PC-3 (cell line): ENCODE results near the gene TP53RK. TPM values are rescaled to one million over a fixed set of nuclear protein-coding genes. Genes with fewer than 3 reads are reported as not detected.

Experiments used
- ATAC-seq: fragments of 200-7000 bp; cut with Tn5 transposase; 2 replicates; pipeline ENCODE4 v1.9.1; 2020; ENCODE audit warnings: mild to moderate bottlenecking, moderate library complexity
- BruUV-seq: library from RNA; stranded (reverse); fragments of 400-500 nt; replicated peaks from 2 replicates; lab custom pipeline; 2021; lab: Mats Ljungman, UMichigan
- CTCF ChIA-PET: fragments of 300-600 bp; sonication (Branson Sonifier 250); formaldehyde crosslinking; loops from one replicate; lab custom pipeline; 2022; ENCODE audit warnings: antibody characterized with exemption; lab: Charles Lee
- POLR2A ChIA-PET: fragments of 300-600 bp; sonication (Branson Sonifier 250); formaldehyde crosslinking; loops from one replicate; lab custom pipeline; 2022; ENCODE audit warnings: antibody characterized with exemption; ENCODE audit not compliant: unreplicated experiment; lab: Charles Lee
- DNase-seq: peaks from one replicate; pipeline ENCODE4 v3.0.0-alpha.2; 2015
- H2AFZ ChIP-seq: fragments of 300-600 bp; sonication (generic); 2 replicates; pipeline ENCODE4 v1.6.0; 2016; ENCODE audit warnings: antibody characterized with exemption, low read length
- H3F3A ChIP-seq: fragments of 300-600 bp; sonication (generic); one replicate; pipeline ENCODE4 v1.6.0; 2017; ENCODE audit warnings: antibody characterized with exemption, low read length, control low read depth, mild to moderate bottlenecking; ENCODE audit not compliant: unreplicated experiment
- H3K27ac ChIP-seq: fragments of 300-600 bp; sonication (generic); 2 replicates; pipeline ENCODE4 v1.5.1; 2016; ENCODE audit warnings: mild to moderate bottlenecking, low read length
- H3K27me3 ChIP-seq: fragments of 300-600 bp; sonication (generic); 2 replicates; pipeline ENCODE4 v1.6.1; 2016; ENCODE audit warnings: low read length, mixed read lengths
- H3K36me3 ChIP-seq: fragments of 300-600 bp; sonication (generic); 2 replicates; pipeline ENCODE4 v1.6.1; 2016; ENCODE audit warnings: low read depth, mixed run types, low read length, mixed read lengths
- H3K4me1 ChIP-seq: fragments of 300-600 bp; sonication (generic); 2 replicates; pipeline ENCODE4 v1.5.1; 2016; ENCODE audit warnings: low read length; ENCODE audit not compliant: insufficient read depth
- H3K4me2 ChIP-seq: fragments of 300-600 bp; sonication (generic); 2 replicates; pipeline ENCODE4 v1.6.0; 2016; ENCODE audit warnings: low read length
- H3K4me3 ChIP-seq: fragments of 300-600 bp; sonication (generic); 2 replicates; pipeline ENCODE4 v1.5.1; 2016; ENCODE audit warnings: mild to moderate bottlenecking, low read length, mixed read lengths
- H3K79me2 ChIP-seq: fragments of 300-600 bp; sonication (generic); 2 replicates; pipeline ENCODE4 v1.6.1; 2017; ENCODE audit warnings: low read length, mixed read lengths
- H3K9ac ChIP-seq: fragments of 300-600 bp; sonication (generic); 2 replicates; pipeline ENCODE4 v1.6.0; 2016; ENCODE audit warnings: mild to moderate bottlenecking, low read length
- H3K9me2 ChIP-seq: fragments of 300-600 bp; sonication (generic); replicated peaks from 2 replicates; pipeline ENCODE4 v1.6.1; 2016; ENCODE audit warnings: mixed run types, low read length, mixed read lengths
- H3K9me3 ChIP-seq: fragments of 300-600 bp; sonication (generic); 2 replicates; pipeline ENCODE4 v1.6.1; 2016; ENCODE audit warnings: low read length, mixed read lengths
- H4K20me1 ChIP-seq: fragments of 300-600 bp; sonication (generic); 2 replicates; pipeline ENCODE4 v1.6.1; 2016; ENCODE audit warnings: low read length, mixed read lengths
- EZH2 ChIP-seq: fragments of 300-600 bp; sonication (generic); IDR thresholded peaks from one replicate; pipeline ENCODE4 v1.6.1; 2017; ENCODE audit warnings: antibody characterized with exemption, mild to moderate bottlenecking, low read length; ENCODE audit not compliant: unreplicated experiment
- EZH2phosphoT487 ChIP-seq: fragments of 300-600 bp; sonication (generic); IDR thresholded peaks from 2 replicates; pipeline ENCODE4 v1.6.1; 2018; ENCODE audit warnings: mild to moderate bottlenecking, antibody characterized with exemption, low read length, borderline replicate concordance
- intact Hi-C: fragments of 100-400 bp; cut with micrococcal nuclease; formaldehyde crosslinking; loops from 2 replicates; pipeline ENCODE4 v1.9.0; 2023
- total RNA-seq: library from RNA; depleted of rRNA; stranded (reverse); fragments of >200 nt; gene quantifications from 2 replicates; pipeline ENCODE4 v1.2.3, GENCODE V29; 2014
- TF ChIP-seq, protein P1 (sequence below): fragments of 300-600 bp; sonication (generic); conservative IDR thresholded peaks from 2 replicates; pipeline ENCODE4 v1.5.1; 2017; ENCODE audit warnings: antibody characterized with exemption, low read depth, mild to moderate bottlenecking, low read length

Gene TP53RK
- total RNA-seq, 1 experiment from 2014 or later, result 41.4 TPM

DNA sequence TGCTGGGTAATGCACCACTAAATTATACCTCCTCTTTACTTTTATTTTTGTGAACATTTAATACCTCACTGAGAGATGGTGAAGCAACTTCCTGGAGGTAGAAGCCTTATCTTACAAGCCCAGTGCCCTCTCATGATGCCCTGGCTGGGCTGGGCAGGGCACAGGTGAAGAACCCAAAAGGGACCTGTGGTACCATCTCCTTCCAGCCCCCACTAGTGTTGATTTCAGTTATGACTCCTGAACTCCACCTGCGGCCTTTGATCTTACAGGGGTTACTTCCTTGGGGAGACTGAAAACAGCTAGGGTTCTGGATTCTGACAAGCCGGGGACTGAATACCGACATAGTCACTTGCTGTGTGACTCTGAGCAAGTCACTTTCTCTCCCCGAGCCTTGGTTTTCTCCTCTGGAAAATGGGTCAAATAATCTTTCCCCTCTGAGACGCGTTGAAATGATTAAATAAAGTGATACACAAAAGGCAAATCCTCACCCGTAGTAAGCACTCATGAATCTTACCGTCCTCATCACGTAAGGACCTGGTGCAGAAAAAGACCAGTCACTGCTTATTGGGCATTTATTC, 39.2 kb downstream of the TP53RK start:
- Histone ChIP-seq H3K36me3 (no peaks in the 10 kb centered on the region), H3K9me3 (no peaks in the 10 kb centered on the region), H3K4me1 (no peaks in the 10 kb centered on the region), H3F3A (no peaks in the 10 kb centered on the region), H3K4me3 (no peak overlapping the region), H3K9me2 (no peaks in the 10 kb centered on the region), H4K20me1 (no peaks in the 10 kb centered on the region), H3K79me2 (no peaks in the 10 kb centered on the region), H3K27ac (no peak overlapping the region), H3K4me2 (no peak overlapping the region), H3K27me3 (peaks cover 30% of the 10 kb centered on the region), H3K9ac (no peak overlapping the region), H2AFZ (no peak overlapping the region)
- TF ChIP-seq EZH2phosphoT487 (no peak), EZH2 (no peak)
- TF ChIP-seq, protein P1, sequence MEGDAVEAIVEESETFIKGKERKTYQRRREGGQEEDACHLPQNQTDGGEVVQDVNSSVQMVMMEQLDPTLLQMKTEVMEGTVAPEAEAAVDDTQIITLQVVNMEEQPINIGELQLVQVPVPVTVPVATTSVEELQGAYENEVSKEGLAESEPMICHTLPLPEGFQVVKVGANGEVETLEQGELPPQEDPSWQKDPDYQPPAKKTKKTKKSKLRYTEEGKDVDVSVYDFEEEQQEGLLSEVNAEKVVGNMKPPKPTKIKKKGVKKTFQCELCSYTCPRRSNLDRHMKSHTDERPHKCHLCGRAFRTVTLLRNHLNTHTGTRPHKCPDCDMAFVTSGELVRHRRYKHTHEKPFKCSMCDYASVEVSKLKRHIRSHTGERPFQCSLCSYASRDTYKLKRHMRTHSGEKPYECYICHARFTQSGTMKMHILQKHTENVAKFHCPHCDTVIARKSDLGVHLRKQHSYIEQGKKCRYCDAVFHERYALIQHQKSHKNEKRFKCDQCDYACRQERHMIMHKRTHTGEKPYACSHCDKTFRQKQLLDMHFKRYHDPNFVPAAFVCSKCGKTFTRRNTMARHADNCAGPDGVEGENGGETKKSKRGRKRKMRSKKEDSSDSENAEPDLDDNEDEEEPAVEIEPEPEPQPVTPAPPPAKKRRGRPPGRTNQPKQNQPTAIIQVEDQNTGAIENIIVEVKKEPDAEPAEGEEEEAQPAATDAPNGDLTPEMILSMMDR, result no peak
- POLR2A ChIA-PET, result no interaction called here
- DNase-seq, result no peak
- no TSS peak for BruUV-seq
- CTCF ChIA-PET, result no interaction called here
- intact Hi-C loops, result no loop called here
- ATAC-seq, result no peak

DNA sequence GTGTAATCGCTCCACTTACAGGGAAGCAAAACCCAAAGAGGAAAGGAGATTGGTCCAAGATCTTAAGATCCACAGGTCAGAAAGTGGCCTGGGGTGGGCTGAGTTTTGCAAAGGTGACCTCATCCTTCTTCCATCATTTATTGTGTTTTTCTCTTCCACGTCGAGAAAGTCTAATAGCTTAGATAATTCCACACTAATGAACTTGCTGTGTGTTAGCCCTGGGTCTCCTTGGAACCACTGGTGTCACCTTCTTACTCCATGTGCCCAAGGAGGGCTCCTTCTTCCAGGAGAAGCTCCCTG, 39.6 kb downstream of the TP53RK start:
- Histone ChIP-seq H3K36me3 (no peaks in the 10 kb centered on the region), H3K9me3 (no peaks in the 10 kb centered on the region), H3K4me3 (no peak overlapping the region), H3K79me2 (no peaks in the 10 kb centered on the region), H3K4me2 (no peak overlapping the region), H4K20me1 (no peaks in the 10 kb centered on the region), H3F3A (no peaks in the 10 kb centered on the region), H3K4me1 (no peaks in the 10 kb centered on the region), H2AFZ (no peak overlapping the region), H3K9me2 (no peaks in the 10 kb centered on the region), H3K9ac (no peak overlapping the region), H3K27ac (no peak overlapping the region), H3K27me3 (peaks cover 35% of the 10 kb centered on the region)
- ATAC-seq (no peak), DNase-seq (no peak)
- ChIA-PET CTCF (no interaction called here), POLR2A (no interaction called here)
- no peak for TF ChIP-seq EZH2
- no peak for TF ChIP-seq EZH2phosphoT487
- TF ChIP-seq, protein P1, result no peak
- intact Hi-C loops, result no loop called here
- no TSS peak for BruUV-seq

DNA sequence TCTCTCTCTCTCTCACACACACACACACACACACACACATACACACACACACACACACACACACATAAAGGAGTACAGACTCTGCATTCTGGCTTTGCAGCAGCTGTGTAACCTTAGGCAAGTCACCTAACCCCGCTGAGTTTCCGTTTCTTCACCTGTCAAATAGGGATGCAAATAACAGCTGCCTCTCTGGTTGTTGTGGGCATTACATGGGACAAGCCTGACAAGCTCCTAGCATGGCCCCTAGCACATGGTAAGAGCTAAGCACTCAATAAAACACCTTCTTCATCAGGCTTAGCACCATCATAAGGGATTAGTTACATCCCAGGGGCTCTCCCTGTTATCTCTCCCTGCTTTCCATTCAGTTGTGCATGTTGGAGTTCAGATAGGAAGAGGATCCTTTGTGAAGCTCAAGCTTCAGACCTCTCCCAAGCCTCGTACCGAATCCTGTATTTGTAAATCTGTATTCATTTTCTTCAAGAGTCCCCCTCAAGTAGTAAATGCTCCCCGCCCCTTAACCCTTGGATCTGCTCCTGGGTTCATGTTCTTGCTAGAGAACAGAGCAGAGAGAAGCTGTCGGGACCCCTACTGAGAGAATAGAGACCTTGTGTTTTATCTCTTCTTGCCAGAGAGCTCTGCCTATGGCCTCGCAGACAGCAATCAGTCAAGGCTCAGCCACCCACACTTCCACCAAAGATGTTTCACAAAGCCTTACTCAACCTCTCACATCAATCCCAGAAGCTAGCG, 40.2 kb downstream of the TP53RK start:
- ChIA-PET CTCF (no interaction called here), POLR2A (no interaction called here)
- DNase-seq (no peak), ATAC-seq (no peak)
- Histone ChIP-seq H3K9ac (no peak overlapping the region), H3K9me2 (no peaks in the 10 kb centered on the region), H3K4me3 (no peak overlapping the region), H3K36me3 (no peaks in the 10 kb centered on the region), H3F3A (no peaks in the 10 kb centered on the region), H3K27me3 (peaks cover 40% of the 10 kb centered on the region), H3K79me2 (no peaks in the 10 kb centered on the region), H2AFZ (no peak overlapping the region), H3K4me2 (no peak overlapping the region), H3K4me1 (no peaks in the 10 kb centered on the region), H3K27ac (no peak overlapping the region), H4K20me1 (no peaks in the 10 kb centered on the region), H3K9me3 (no peaks in the 10 kb centered on the region)
- BruUV-seq, result no TSS peak
- TF ChIP-seq EZH2 (no peak), EZH2phosphoT487 (no peak)
- TF ChIP-seq, protein P1, result no peak
- intact Hi-C loops, result no loop called here
